ENCODE results near the gene CTNNA2. TPM values are rescaled to one million over a fixed set of nuclear protein-coding genes. Genes with fewer than 3 reads are reported as not detected.

CTNNA2 gene
- total and polyA plus RNA-seq, 7 donors: 0.03 to 0.36 (median 0.17) TPM; not detected in 4

- H3K9me3 ChIP-seq: no peaks in the 10 kb centered on the region
- TF ChIP-seq CTCF (IDR thresholded peaks at IDR 0.05): no peak
- H3K36me3 ChIP-seq (ENCODE audit: insufficient read depth in 1 of 2, low read depth in 1 of 2): no peaks in the 10 kb centered on the region
- H3K27me3 ChIP-seq (ENCODE audit: insufficient read depth in 3 of 3, low read length in 2 of 3): no peaks in the 10 kb centered on the region
- H3K4me3 ChIP-seq: no peak overlapping the region
- intact Hi-C loops (cut with DNase I): no loop called here
- DNase-seq (no peak), ATAC-seq (no peak)
- H3K4me1 ChIP-seq: no peaks in the 10 kb centered on the region
- no peak overlapping the region for H3K27ac ChIP-seq
- WGBS, 3 donors: 76 to 85% (median 84%) methylated on average over 4 of the region's 4 CpGs
Observed at GRCh38 chr2:80037310-80037709, 524.5 kb downstream of the CTNNA2 start.

- H3K27ac ChIP-seq: no peak overlapping the region
- no peaks in the 10 kb centered on the region for H3K36me3 ChIP-seq (ENCODE audit: insufficient read depth in 1 of 2, low read depth in 1 of 2)
- H3K9me3 ChIP-seq: no peaks in the 10 kb centered on the region
- intact Hi-C loops (cut with DNase I): no loop called here
- 89 to 99% (median 92%) methylated on average over 2 of the region's 2 CpGs for WGBS, 3 donors
- DNase-seq: no peak
- H3K27me3 ChIP-seq (ENCODE audit: insufficient read depth in 3 of 3, low read length in 2 of 3): no peaks in the 10 kb centered on the region
- no peak for ATAC-seq
- no peaks in the 10 kb centered on the region for H3K4me1 ChIP-seq
- no peak overlapping the region for H3K4me3 ChIP-seq
- TF ChIP-seq CTCF (IDR thresholded peaks at IDR 0.05): no peak
Observed at GRCh38 chr2:80040226-80040625, 527.4 kb downstream of the CTNNA2 start.

GRCh38 chr2:80042635-80043034 lies 529.8 kb downstream of the CTNNA2 start:
- intact Hi-C loops (cut with DNase I): no loop called here
- Histone ChIP-seq H3K27me3 (ENCODE audit: insufficient read depth in 3 of 3, low read length in 2 of 3) (no peaks in the 10 kb centered on the region), H3K9me3 (no peaks in the 10 kb centered on the region), H3K36me3 (ENCODE audit: insufficient read depth in 1 of 2, low read depth in 1 of 2) (no peaks in the 10 kb centered on the region), H3K27ac (no peak overlapping the region), H3K4me3 (no peak overlapping the region), H3K4me1 (no peaks in the 10 kb centered on the region)
- TF ChIP-seq CTCF (IDR thresholded peaks at IDR 0.05): no peak
- DNase-seq (no peak), ATAC-seq (no peak)
- WGBS, 3 donors: 85 to 90% (median 88%) methylated on average over 2 of the region's 2 CpGs

- H3K27me3 ChIP-seq (ENCODE audit: insufficient read depth in 3 of 3, low read length in 2 of 3): no peaks in the 10 kb centered on the region
- H3K4me3 ChIP-seq: no peak overlapping the region
- TF ChIP-seq CTCF (IDR thresholded peaks at IDR 0.05): no peak
- no peaks in the 10 kb centered on the region for H3K4me1 ChIP-seq
- intact Hi-C loops (cut with DNase I): no loop called here
- H3K27ac ChIP-seq: no peak overlapping the region
- DNase-seq: no peak
- ATAC-seq: no peak
- no peaks in the 10 kb centered on the region for H3K36me3 ChIP-seq (ENCODE audit: insufficient read depth in 1 of 2, low read depth in 1 of 2)
- WGBS, 3 donors: 65 to 76% (median 66%) methylated on average over 2 of the region's 2 CpGs
- no peaks in the 10 kb centered on the region for H3K9me3 ChIP-seq
Observed at GRCh38 chr2:80048296-80048695, 535.4 kb downstream of the CTNNA2 start.

GRCh38 chr2:80050246-80050645 lies 537.4 kb downstream of the CTNNA2 start:
- intact Hi-C loops (cut with DNase I): no loop called here
- 53 to 63% (median 59%) methylated on average over 6 of the region's 6 CpGs for WGBS, 3 donors
- H3K27ac ChIP-seq: no peak overlapping the region
- H3K36me3 ChIP-seq (ENCODE audit: insufficient read depth in 1 of 2, low read depth in 1 of 2): no peaks in the 10 kb centered on the region
- no peak overlapping the region for H3K4me3 ChIP-seq
- ATAC-seq (no peak), DNase-seq (no peak)
- H3K27me3 ChIP-seq (ENCODE audit: insufficient read depth in 3 of 3, low read length in 2 of 3): no peaks in the 10 kb centered on the region
- TF ChIP-seq CTCF (IDR thresholded peaks at IDR 0.05): no peak
- H3K9me3 ChIP-seq: no peaks in the 10 kb centered on the region
- no peaks in the 10 kb centered on the region for H3K4me1 ChIP-seq
